ENCODE results near the gene PCDHA2.

DNA sequence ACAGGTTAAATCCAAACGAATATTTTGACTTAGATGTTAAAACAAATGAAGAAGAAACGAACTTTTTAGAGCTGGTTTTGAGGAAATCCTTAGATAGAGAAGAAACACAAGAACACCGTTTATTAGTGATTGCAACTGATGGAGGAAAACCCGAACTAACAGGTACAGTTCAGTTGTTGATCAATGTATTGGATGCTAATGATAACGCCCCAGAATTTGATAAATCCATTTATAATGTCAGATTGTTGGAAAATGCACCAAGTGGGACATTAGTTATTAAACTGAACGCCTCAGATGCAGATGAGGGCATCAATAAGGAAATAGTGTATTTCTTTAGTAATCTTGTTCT lies 27.6 kb downstream of the PCDHA2 start:
- TF ChIP-seq, protein P1, sequence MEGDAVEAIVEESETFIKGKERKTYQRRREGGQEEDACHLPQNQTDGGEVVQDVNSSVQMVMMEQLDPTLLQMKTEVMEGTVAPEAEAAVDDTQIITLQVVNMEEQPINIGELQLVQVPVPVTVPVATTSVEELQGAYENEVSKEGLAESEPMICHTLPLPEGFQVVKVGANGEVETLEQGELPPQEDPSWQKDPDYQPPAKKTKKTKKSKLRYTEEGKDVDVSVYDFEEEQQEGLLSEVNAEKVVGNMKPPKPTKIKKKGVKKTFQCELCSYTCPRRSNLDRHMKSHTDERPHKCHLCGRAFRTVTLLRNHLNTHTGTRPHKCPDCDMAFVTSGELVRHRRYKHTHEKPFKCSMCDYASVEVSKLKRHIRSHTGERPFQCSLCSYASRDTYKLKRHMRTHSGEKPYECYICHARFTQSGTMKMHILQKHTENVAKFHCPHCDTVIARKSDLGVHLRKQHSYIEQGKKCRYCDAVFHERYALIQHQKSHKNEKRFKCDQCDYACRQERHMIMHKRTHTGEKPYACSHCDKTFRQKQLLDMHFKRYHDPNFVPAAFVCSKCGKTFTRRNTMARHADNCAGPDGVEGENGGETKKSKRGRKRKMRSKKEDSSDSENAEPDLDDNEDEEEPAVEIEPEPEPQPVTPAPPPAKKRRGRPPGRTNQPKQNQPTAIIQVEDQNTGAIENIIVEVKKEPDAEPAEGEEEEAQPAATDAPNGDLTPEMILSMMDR (conservative IDR thresholded peaks at IDR 0.05; ENCODE audit: low read depth, low read length): no peak
- TF ChIP-seq BHLHE40 (IDR thresholded peaks at IDR 0.05; ENCODE audit: low read depth, low read length) (no peak), POLR2A (IDR thresholded peaks at IDR 0.05; ENCODE audit: low read depth, low read length) (no peak), MAFK (IDR thresholded peaks at IDR 0.05; ENCODE audit: low read depth, low read length) (no peak), SMC3 (IDR thresholded peaks at IDR 0.05; ENCODE audit: low read depth, low read length) (no peak), CEBPB (IDR thresholded peaks at IDR 0.05; ENCODE audit: low read depth, low read length) (no peak), RFX5 (IDR thresholded peaks at IDR 0.05; ENCODE audit: low read depth, low read length) (no peak), MXI1 (IDR thresholded peaks at IDR 0.05; ENCODE audit: borderline replicate concordance, low read depth, low read length) (no peak), FOS (IDR thresholded peaks at IDR 0.05; ENCODE audit: low read depth, low read length) (no peak), RAD21 (IDR thresholded peaks at IDR 0.05; ENCODE audit: low read length) (no peak), CHD1 (IDR thresholded peaks at IDR 0.05; ENCODE audit: low read depth, low read length) (no peak)
- TF ChIP-seq, protein P2, sequence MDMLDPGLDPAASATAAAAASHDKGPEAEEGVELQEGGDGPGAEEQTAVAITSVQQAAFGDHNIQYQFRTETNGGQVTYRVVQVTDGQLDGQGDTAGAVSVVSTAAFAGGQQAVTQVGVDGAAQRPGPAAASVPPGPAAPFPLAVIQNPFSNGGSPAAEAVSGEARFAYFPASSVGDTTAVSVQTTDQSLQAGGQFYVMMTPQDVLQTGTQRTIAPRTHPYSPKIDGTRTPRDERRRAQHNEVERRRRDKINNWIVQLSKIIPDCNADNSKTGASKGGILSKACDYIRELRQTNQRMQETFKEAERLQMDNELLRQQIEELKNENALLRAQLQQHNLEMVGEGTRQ (IDR thresholded peaks at IDR 0.05; ENCODE audit: low read depth, low read length): no peak
- TF ChIP-seq, protein P3, sequence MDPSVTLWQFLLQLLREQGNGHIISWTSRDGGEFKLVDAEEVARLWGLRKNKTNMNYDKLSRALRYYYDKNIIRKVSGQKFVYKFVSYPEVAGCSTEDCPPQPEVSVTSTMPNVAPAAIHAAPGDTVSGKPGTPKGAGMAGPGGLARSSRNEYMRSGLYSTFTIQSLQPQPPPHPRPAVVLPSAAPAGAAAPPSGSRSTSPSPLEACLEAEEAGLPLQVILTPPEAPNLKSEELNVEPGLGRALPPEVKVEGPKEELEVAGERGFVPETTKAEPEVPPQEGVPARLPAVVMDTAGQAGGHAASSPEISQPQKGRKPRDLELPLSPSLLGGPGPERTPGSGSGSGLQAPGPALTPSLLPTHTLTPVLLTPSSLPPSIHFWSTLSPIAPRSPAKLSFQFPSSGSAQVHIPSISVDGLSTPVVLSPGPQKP (IDR thresholded peaks at IDR 0.05; ENCODE audit: borderline replicate concordance, low read depth, low read length): no peak

Data from IMR-90 (cell line).